NCI-H524 treated with DMSO at 0.1 percent for 48 hours (cell line): Measurements from ENCODE around the gene FBXO48.

Experiments used
- DNase-seq: peaks from one replicate; lab custom pipeline; 2025; lab: John Stamatoyannopoulos, UW

The FBXO48 gene

DNA sequence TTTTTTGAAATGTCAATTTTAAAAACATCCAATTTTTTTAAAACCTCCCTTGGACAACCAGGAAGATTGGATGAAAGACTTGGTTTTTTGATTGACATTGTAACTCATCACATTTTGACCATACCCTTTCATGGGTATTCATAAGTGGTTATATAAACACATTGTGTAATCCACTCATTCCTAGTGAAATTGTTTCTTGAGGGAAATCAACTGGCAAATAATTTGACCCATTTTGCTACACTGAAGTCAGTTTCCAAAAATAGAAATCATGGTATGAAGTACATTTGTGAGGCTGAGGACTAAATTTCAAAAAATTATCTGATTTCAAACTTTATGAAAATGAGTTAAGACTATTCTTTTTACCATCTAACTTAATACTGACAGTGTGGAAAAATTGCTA is 31.5 kb downstream of the FBXO48 start:
- DNase-seq: no peak

DNA sequence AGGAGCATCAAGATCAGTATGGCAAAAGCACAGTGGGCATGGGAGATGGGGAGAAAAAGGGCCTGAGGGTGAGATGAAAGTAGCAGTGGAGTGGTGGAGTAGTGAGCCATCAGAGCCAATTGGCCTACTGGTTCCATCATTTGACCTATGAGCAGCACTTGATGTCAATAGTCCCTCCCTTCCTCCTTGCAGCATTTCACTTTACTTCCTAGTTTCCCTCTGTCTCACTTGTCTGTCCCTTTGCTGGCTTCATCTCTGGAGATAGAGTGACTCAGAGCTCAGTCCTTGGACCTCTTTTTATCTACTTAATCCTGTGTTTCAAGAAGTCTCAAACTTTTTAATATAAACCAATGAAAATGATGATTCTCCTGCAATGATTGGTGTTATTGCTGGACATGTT is 32.1 kb downstream of the FBXO48 start:
- DNase-seq: no peak

DNA sequence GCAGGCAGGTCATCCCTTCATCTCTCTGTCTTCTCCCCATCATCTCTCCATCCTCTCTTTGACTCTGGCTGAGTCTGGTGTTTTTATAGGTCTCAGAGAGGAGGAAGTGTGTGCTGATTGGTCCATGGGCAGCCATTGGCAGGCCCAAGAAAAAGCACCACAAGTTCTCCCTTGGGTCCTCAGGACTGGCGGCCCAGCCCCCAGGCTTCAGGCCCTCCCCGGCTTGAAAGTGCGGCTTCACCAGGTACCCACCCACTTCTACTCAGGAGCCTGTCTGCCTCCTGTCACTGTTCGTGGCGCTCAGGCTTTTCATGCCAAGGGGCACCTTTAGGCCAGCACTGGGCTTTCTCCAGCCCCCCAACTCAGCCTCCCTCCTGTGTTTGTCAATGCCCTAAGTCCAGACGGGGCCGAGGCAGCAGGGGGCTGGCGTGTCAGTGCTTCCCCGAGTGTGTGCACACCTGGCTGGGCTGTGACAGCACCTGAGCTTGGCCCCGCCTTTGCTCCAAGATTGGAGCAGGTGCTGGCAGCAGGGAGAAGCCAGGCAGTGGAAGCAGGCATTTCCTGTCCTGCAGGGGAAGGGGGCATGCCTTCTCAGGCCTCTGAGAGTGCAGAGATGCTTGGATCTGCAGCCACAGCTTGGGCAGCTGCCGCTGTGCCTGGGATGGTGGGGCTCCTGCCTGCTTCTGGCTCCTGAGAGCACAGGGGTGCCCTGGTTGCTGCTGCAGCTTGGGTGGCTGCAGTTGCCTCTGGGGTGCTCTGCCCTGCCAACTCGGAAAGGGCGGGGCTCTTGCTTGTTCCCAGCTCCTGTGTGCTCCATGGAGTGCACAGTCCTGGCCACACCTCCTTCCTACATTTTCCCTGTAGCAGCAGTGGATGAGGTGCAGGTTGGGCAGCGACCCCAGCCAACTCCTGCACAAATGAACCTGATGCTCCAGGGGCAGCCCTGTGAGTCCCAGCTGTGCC is 34.1 kb downstream of the FBXO48 start:
- no peak for DNase-seq

DNA sequence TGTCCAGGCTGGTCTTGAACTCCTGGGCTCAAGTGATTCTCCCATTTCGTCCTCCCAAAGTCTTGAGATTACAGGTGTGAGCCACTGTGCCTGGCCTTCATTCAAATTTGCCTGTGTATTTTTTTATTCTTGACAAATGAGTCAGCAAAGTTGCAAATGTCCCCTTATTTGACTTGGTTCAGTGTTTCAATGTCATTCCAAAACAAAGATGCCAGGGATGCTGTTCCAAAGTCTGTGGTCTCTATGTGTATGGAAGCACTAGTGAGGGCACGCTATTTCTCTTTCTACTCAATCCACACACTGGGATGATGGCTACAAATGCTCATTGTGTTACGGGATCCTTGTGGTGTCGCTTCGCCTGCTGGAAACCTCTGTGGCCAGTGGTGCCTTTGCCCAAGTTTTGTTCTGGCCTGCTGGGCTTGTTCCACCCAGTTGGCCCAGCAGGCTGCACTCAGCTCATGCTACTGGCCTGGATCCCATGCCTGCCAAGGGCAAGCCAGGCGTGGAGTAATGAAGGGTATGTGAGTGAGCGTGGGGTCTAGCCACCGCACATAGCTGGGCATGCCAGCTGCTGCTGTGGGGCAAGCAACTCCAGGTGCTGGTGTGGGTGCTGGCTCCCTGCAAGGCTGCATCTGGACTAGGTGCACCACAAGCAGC is 35.6 kb downstream of the FBXO48 start:
- DNase-seq: no peak

DNA sequence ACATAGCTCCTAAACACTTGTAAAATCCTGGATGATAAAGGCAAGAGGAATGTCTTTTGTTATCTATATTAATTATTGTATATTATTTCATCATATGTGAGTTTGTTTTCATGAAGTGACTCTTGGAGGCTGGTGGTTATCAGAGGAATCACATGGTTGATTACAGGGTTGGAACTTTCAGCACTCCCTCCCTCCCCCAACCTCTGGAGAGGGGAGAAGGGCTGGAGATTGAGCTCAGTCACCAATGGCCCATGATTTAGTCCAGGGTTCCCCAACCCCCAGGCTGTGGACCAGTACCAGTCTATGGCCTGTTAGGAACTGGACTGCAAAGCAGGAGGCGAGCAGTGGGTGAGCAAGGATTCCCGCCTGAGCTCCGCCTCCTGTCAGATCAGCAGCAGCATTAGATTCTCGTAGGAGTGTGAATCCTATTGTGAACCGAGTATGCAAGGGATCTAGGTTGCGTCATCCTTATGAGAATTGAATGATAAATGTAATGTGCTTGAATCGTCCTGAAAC is 37.7 kb downstream of the FBXO48 start:
- DNase-seq: no peak

DNA sequence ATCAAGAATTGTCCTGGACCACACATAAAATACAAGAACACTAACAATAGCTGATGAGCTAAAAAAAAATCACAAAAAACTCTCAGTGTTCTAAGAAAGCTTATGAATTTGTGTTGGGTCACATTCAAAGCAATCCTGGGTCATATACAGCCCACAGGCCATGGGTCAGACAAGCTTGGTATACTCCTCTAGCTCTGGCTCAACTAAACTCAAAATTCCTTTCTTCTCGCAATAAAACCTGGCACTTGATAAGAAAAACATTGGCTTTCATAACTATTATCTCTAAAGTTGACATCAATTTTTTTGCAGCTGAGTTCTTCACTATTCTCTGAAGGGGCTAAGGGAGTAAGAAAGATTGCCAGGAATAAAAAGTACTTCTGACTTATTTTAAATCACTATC is 38.3 kb downstream of the FBXO48 start:
- no peak for DNase-seq

DNA sequence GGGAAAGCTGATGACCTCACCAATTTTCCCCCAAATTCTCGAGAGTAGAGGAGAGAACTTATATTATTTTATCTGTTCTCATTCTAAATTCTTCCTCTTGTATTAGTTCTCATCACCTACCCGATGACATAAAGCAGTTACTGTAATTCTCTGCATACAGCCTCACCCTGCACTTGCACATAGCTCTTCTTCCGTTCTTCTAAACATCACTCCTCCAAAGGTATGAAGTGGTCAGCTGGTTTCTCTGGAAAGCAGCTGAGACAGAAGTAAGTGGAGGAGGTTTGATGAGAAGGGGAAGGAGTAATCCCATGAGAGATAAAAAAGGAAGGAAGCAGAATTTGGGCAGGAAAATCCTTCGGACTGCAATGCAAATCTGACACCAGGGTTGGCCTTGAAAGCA is 39.0 kb downstream of the FBXO48 start:
- DNase-seq: no peak

DNA sequence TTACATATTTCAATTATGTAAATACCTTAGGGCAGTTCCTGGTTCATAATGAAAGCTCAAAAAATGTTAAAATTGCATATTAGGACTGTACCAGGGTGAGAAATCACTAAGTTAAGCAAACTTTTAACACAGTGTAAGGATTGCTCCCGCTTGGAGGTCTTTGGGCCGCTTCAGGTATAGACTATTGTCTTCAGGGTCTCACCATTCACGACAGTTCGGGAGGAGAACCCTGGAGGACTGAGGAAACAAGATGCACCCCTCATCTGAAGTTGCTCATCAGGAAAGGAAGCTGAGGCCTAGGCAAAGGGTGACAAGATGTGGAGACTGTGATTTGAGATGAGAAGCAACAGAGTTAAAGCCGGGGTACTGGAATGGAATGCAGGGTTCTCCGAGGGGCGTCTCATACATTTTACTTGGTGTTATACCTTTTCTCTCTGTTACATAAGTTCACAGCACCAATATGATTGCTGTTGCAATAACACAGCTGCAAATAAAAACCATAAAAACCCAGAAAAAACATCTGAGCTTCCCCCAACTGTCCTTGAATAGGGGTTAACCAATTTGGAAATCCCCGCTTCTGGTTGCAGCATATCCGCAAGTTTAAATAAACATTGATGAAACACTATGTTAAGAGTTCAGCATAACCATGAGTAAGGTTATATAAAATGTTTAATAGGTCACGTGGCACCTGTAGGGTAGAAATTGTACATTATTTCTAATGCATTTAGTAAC is 40.1 kb downstream of the FBXO48 start:
- DNase-seq: no peak

DNA sequence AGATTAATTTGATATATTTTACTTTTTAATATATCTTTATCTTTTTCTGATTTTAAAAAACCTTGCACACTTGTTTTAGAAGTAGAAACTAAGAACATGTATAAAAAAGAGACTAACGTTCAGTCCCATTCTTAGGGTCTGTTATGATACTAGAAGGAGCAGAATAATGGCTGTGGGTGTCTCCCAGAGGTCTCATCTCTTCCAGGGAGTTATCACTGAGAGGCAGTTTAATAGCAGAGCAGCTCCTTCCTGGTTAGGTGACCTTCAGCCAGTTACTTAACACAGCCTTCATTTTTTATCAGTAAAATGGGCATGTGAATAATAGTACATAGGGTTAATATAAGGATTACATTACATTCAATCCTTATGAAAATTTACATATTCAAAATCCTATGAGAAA is 40.6 kb downstream of the FBXO48 start:
- no peak for DNase-seq

DNA sequence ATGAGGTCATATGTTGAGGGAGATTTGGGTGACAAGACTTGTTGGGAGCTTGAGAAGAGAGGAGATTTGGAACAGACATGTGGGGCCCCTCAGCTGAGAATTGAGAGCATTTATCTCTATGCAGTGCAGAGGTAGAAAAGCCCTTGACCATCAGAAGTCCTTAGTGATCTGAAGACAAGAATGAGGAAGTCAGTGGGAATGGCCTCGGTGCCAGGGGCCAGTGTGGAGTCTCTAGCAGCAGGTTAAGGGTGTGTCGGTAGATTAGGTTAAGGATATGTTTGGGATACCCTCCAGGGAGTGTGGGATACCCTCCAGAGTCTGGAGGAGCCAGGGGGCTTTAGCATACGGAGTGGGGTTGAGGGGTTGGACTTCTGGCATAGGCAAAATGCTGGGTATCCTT is 41.6 kb downstream of the FBXO48 start:
- no peak for DNase-seq

DNA sequence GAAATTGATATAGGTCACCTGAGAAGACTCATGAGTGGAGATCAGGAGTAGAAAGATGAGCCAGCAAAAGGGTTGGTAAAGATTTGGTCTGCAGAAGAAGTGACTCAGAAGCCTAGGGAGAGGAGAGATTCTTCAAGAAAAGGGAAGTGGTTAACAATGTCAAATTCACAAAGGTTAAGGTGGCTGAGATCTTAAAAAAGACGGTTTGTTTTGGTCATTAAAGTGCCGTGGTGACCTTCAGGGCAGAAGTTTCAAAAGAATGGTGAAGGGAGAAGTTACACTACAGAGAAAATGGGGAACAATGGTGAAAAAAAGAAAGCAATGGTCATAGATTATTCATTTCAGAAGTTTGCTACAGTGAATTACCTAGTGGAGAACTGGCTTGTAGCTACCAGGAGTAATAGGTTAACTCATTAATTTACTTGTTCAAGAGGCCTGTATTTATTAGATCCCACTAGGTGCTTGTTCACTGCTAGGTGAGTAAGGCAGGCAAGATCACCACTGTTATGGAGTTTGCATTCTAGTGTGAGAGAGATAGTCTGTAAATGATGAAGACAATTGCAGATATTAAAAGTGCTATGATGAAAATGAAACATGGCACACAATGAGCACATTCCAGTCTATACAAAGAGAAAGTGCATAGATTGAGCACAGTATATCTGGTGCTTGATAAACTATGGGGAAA is 43.0 kb downstream of the FBXO48 start:
- DNase-seq: no peak

DNA sequence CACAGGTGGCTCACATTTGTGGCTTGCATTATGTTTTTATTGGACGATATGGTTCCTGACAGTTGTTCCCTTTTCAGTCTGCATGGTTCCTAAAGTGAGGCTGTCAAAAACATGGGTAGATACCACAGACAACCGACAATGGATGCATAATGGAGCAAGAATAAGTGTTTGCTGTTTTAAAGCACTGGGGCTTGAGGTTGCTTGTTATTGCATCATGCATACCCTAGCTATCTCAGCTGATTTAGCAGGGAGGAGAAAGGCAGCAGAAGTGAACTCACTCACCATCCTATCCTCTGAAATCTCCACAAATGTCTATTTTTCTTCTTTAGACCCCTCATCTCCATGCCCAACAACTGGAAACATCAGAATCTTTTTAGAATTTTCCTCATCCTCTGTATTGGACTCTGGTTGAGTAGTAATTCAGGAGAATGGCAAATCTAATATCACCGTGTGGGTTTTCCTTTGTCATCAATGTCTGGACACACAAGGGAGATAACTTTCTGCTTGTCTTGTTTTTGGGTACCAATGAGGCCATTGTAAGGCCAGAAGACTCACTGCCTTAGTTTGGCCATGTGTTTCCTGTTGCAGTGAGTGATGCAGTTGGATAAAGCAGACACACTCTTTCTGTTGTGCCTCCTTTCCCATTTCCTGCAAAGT is 46.7 kb downstream of the FBXO48 start:
- DNase-seq: no peak

DNA sequence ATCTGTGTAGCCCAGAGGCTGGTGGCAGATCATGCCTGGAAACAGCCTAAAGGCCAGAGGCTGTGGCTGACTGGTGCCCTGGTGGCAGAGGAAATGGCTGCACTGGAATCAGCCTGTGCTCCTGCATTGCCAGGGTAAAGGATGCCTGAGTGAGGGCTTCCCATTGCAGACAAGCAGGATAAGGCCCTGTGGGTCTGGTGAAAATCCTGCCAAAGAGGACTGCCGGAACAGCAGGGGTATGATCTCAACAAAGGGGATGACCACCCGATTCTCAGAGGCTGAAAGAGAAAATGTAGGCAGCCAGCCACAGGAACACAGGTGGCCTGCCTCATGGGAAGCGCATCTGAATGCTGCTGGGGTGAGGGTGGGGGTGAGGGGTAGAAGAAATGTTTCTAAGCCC is 48.2 kb downstream of the FBXO48 start:
- DNase-seq: no peak

DNA sequence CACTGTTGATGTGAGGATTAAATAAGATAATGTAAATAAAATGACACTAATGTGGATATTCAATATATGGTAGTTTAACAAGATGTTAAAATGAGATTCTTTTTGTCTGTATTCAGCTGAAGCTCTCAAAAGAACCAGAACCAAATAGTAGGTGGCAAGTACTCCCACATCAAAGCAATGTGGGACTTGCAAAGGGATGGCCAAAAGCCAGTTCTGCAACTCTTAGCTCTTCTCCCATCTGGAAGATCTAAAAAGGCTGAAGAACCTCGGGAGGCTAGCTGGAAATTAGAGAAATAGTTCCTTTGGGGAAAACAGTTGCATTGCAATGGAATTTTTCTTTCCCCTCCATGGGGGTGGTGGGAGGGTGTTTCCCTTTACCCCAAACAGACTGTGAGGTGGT is 48.7 kb downstream of the FBXO48 start:
- DNase-seq: no peak

DNA sequence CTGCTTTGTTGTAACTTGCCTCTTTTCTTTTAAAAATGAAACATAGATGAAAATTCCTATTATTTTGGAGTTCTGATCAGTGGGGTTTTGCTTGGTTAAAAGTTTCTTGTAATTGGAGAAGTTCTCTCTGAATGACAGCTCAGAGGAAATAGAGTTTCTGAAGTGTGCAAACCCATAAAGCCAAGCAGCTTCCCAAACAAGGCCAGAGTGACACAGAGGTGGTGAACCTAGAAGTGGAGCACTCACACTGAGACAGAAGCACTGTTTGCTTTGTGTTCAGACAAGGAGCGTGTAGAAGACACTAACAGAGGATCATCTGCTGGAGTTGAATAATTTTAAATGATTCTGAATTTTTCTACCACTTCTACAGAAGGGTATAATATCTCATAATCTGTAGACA is 49.2 kb downstream of the FBXO48 start:
- DNase-seq: no peak

DNA sequence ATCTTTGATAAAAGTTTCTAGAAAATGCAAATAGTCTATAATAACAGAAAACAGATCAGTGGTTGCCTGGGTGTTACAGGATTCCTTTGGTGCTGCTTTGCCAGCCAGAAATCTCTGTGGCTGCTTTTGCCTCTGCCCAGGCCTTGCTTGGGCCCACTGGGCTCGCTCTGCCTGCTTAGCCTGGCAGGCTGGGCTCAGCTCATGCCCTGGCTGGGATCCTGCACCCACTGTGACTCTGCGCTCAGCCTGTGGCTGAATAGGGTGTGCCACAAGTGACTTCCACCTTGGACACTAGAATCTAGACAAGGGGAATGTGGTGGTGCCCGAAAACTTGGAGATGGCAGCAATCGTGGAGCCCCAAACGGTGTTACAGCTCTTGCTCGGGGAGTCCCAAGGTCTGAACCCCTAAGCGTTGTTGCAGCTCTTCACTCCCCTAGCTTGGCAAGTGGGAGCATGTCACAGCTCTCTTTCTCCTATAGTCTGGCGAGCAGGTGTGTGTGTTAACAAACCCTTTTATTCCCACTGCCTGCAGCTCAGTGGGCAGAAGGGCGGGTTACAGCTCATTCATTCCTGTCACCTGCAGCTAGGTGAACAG is 50.9 kb downstream of the FBXO48 start:
- no peak for DNase-seq

DNA sequence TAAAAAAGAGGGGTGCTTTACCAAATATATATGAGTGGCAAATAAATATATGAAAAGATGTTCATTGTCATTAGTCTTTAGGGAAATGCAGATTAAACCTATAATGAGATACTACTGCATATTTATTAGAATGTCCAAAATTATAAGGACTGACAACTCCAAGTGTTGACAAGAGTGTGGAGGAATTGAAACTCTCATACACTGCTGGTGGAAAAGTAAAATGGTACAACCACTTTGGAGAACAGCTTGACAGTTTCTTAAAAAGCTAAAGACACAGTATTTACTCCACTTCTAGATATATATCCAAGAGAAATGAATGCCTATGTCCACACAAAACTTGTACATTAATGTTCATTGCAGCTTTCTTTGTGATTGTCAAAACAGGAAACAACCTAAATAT is 51.6 kb downstream of the FBXO48 start:
- no peak for DNase-seq

DNA sequence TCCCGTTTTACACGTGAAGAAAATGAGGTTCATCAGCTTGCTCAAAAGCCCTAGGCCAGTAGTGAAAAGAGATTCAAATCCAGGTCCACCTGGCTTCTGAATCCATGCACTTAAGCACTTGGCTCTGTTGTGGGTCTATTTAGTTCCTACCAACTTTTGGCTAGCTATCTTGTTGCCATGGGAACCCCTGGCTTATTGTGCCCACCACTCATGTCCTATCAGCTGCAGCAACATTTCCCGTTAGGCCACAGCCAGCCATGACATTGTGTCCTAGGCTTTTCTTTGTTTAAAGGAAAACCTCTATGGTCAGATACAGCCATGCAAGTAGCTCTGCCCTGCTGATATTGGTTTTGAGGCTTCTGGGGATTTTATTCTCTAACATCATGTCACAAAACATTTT is 52.2 kb downstream of the FBXO48 start:
- DNase-seq: no peak

DNA sequence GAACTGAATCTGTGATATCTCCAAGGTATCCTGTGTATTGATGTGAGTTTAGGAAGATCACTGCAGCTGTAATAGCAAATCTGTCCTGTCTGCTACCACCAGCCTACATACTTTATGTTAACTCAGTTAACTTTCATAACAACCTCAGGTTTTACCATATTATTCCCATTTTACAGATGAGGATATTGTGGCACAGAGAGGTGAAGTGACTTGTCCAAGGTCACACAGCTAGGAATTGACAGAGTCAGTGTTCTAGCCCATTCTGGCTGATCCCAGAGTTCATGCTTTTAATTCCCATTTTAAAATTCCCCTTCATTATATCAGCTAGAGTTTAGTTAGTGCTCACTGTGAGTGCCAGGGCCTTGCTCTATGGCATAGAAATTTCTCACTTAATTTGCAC is 52.6 kb downstream of the FBXO48 start:
- no peak for DNase-seq

DNA sequence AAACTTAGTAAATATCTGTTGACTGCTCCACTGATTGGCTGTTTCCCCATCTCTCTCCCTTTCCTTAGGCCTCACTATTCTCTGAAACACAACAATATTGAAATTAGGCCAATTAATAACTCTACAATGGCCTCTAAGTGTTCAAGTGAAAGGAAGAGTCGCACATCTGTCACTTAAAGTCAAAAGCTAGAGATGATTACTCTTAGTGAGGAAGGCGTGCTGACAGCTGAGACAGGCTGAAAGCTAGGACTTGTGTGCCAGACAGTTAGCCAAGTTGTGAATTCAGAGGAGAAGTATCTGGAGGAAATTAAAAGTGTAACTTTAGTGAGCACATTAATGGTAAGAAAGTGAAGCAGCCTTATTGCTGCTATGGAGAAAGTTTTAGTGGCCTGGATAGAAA is 53.6 kb downstream of the FBXO48 start:
- no peak for DNase-seq
